GM23338 (cell line): ENCODE results near the gene MEN1. TPM values are rescaled to one million over a fixed set of nuclear protein-coding genes. Genes with fewer than 3 reads are reported as not detected.

ENCODE experiments used
- ATAC-seq: fragments of 200-7000 bp; cut with Tn5 transposase; 3 replicates; pipeline ENCODE4 v1.9.1; 2020
- DNase-seq: peaks from one replicate; pipeline ENCODE4 v3.0.0-alpha.2; 2015; ENCODE audit warnings: low spot score
- H2AFZ ChIP-seq: fragments of 200-600 bp; sonication (generic); 2 replicates; pipeline ENCODE4 v1.8.0; 2016; ENCODE audit warnings: antibody characterized with exemption, mild to moderate bottlenecking, moderate library complexity
- H3F3A ChIP-seq: fragments of 200-600 bp; sonication (generic); replicated peaks from 2 replicates; pipeline ENCODE4 v1.8.0; 2017; ENCODE audit warnings: antibody characterized with exemption, mixed run types, low read depth
- H3K27ac ChIP-seq: fragments of 200-600 bp; sonication (generic); 2 replicates; pipeline ENCODE4 v1.6.1; 2016; ENCODE audit warnings: low read depth
- H3K27me3 ChIP-seq: fragments of 200-600 bp; sonication (generic); 2 replicates; pipeline ENCODE4 v1.8.0; 2016; ENCODE audit warnings: mild to moderate bottlenecking, mixed run types, moderate library complexity; ENCODE audit not compliant: insufficient read depth
- H3K36me3 ChIP-seq: fragments of 200-600 bp; sonication (generic); 2 replicates; pipeline ENCODE4 v1.8.0; 2016; ENCODE audit warnings: mild to moderate bottlenecking; ENCODE audit not compliant: insufficient read depth
- H3K4me1 ChIP-seq: fragments of 200-600 bp; sonication (generic); 2 replicates; pipeline ENCODE4 v1.8.0; 2016; ENCODE audit warnings: mild to moderate bottlenecking, moderate library complexity; ENCODE audit not compliant: insufficient read depth
- H3K4me2 ChIP-seq: fragments of 200-600 bp; sonication (generic); 2 replicates; pipeline ENCODE4 v1.7.1; 2017; ENCODE audit warnings: mixed run types
- H3K4me3 ChIP-seq: fragments of 200-600 bp; sonication (generic); 2 replicates; pipeline ENCODE4 v1.6.1; 2016; ENCODE audit warnings: mixed run types
- H3K79me2 ChIP-seq: fragments of 200-600 bp; sonication (generic); replicated peaks from 2 replicates; pipeline ENCODE4 v1.8.0; 2017; ENCODE audit warnings: mild to moderate bottlenecking; ENCODE audit not compliant: insufficient read depth
- H3K9me2 ChIP-seq: fragments of 200-600 bp; sonication (generic); 2 replicates; pipeline ENCODE4 v1.8.0; 2017; ENCODE audit not compliant: insufficient read depth
- H4K20me1 ChIP-seq: fragments of 200-600 bp; sonication (generic); replicated peaks from 2 replicates; pipeline ENCODE4 v1.8.0; 2017; ENCODE audit warnings: mild to moderate bottlenecking; ENCODE audit not compliant: insufficient read depth
- H3K27ac Mint-ChIP-seq: 2 replicates; pipeline ENCODE4 v1.8.0; 2020; ENCODE audit warnings: inconsistent platforms, mild to moderate bottlenecking, moderate library complexity, mixed read lengths
- H3K27me3 Mint-ChIP-seq: 3 replicates; pipeline ENCODE4 v1.8.0; 2022; ENCODE audit warnings: low read depth, mild to moderate bottlenecking, moderate library complexity, mixed read lengths, inconsistent platforms; ENCODE audit not compliant: insufficient read depth, poor library complexity
- H3K36me3 Mint-ChIP-seq: 3 replicates; pipeline ENCODE4 v1.8.0; 2021; ENCODE audit warnings: low read depth, mild to moderate bottlenecking, inconsistent platforms, moderate library complexity, mixed read lengths
- H3K4me1 Mint-ChIP-seq: 3 replicates; pipeline ENCODE4 v1.8.0; 2020; ENCODE audit warnings: mild to moderate bottlenecking, inconsistent platforms, mixed read lengths
- H3K4me3 Mint-ChIP-seq: 3 replicates; pipeline ENCODE4 v1.8.0; 2021; ENCODE audit warnings: moderate library complexity, mild to moderate bottlenecking, inconsistent platforms, mixed read lengths
- H3K9me3 Mint-ChIP-seq: 3 replicates; pipeline ENCODE4 v1.8.0; 2020; ENCODE audit warnings: moderate library complexity, mild to moderate bottlenecking, inconsistent platforms, mixed read lengths
- CREB1 ChIP-seq: fragments of 250-450 bp; sonication (Bioruptor Pico); IDR thresholded peaks from 2 replicates; pipeline ENCODE4 v1.5.0; 2020; ENCODE audit warnings: low read depth, mild to moderate bottlenecking, moderate library complexity
- CTCF ChIP-seq, 2 experiments: fragments of 200-600 bp in 1 of 2; sonication (generic) in 1 of 2; conservative IDR thresholded peaks; 2 replicates each; pipeline versions ENCODE4 v1.5.1 to v1.6.1; 2016 to 2017; ENCODE audit warnings: antibody characterized with exemption in 2 of 2, low read depth in 2 of 2, mild to moderate bottlenecking in 2 of 2, moderate library complexity in 1 of 2
- ETS1 ChIP-seq: IDR thresholded peaks from 2 replicates; pipeline ENCODE4 v1.6.1; 2016; ENCODE audit warnings: antibody characterized with exemption
- EZH2 ChIP-seq: fragments of 200-600 bp; sonication (generic); IDR thresholded peaks from one replicate; pipeline ENCODE4 v1.8.0; 2017; ENCODE audit warnings: antibody characterized with exemption, mild to moderate bottlenecking, low read depth; ENCODE audit not compliant: unreplicated experiment
- EZH2phosphoT487 ChIP-seq: fragments of 200-600 bp; sonication (generic); IDR thresholded peaks from one replicate; pipeline ENCODE4 v1.8.1; 2018; ENCODE audit warnings: antibody characterized with exemption; ENCODE audit not compliant: unreplicated experiment
- JUNB ChIP-seq: IDR thresholded peaks from one replicate; pipeline ENCODE4 v1.6.1; 2016; ENCODE audit warnings: antibody characterized with exemption; ENCODE audit not compliant: unreplicated experiment
- NANOG ChIP-seq: IDR thresholded peaks from 2 replicates; pipeline ENCODE4 v1.6.1; 2016; ENCODE audit warnings: antibody characterized with exemption, borderline replicate concordance
- POLR2AphosphoS5 ChIP-seq: IDR thresholded peaks from 2 replicates; pipeline ENCODE4 v1.6.1; 2016; ENCODE audit warnings: antibody characterized with exemption, low read depth
- REST ChIP-seq: IDR thresholded peaks from one replicate; pipeline ENCODE4 v1.6.1; 2018; ENCODE audit warnings: antibody characterized with exemption; ENCODE audit not compliant: unreplicated experiment
- STAT1 ChIP-seq: IDR thresholded peaks from one replicate; pipeline ENCODE4 v1.6.1; 2016; ENCODE audit warnings: antibody characterized with exemption; ENCODE audit not compliant: unreplicated experiment
- ZNF114 ChIP-seq: fragments of 250-450 bp; sonication (Bioruptor Pico); IDR thresholded peaks from 2 replicates; pipeline ENCODE4 v1.5.0; 2020; ENCODE audit warnings: mild to moderate bottlenecking, moderate library complexity
- ZNF331 ChIP-seq: fragments of 250-450 bp; sonication (Bioruptor Pico); IDR thresholded peaks from 2 replicates; pipeline ENCODE4 v1.5.0; 2020; ENCODE audit warnings: low read depth, mild to moderate bottlenecking, moderate library complexity
- ZNF462 ChIP-seq: fragments of 250-450 bp; sonication (Bioruptor Pico); IDR thresholded peaks from 2 replicates; pipeline ENCODE4 v1.5.0; 2020; ENCODE audit warnings: mild to moderate bottlenecking, moderate library complexity
- polyA plus RNA-seq: library from polyadenylated mRNA; unstranded; fragments of >200 nt; fragmentation: Nextera tagmentation; extraction: Ambion mirVana; gene quantifications from 2 replicates; pipeline ENCODE4 v1.2.1, GENCODE V29; 2016
- total RNA-seq: library from RNA; depleted of rRNA; stranded (reverse); fragments of >200 nt; shearing (Covaris generic); gene quantifications from 2 replicates; pipeline ENCODE4 v1.2.3, GENCODE V29; 2014

The MEN1 gene
- total and polyA plus RNA-seq, 2 experiments from 2014 or later, result 31.6 to 45.2 TPM

GRCh38 chr11:64796757-64797541 lies 13.4 kb downstream of the MEN1 start:
- no peak for TF ChIP-seq REST
- TF ChIP-seq POLR2AphosphoS5, result no peak
- no peak for TF ChIP-seq ZNF114 (CRISPR knock-in tag)
- no peak for TF ChIP-seq EZH2phosphoT487
- no peak for TF ChIP-seq CTCF (conservative IDR thresholded peaks at IDR 0.05; ENCODE audit: low read depth in 2 of 2)
- no peak for TF ChIP-seq ZNF462 (CRISPR knock-in tag)
- TF ChIP-seq ZNF331 (CRISPR knock-in tag), result no peak
- no peak for TF ChIP-seq JUNB
- TF ChIP-seq CREB1 (CRISPR knock-in tag), result no peak
- no peak for TF ChIP-seq ETS1
- TF ChIP-seq EZH2, result no peak
- TF ChIP-seq NANOG, result no peak
- TF ChIP-seq STAT1, result no peak
- ATAC-seq (no peak), DNase-seq (no peak)
- Mint-ChIP-seq H3K9me3 (no peaks in the 10 kb centered on the region), H3K4me3 (no peak overlapping the region), H3K27me3 (peaks cover 2% of the 10 kb centered on the region), H3K36me3 (no peaks in the 10 kb centered on the region; the same call in 2 of the 3 replicates), H3K27ac (no peak overlapping the region), H3K4me1 (no peaks in the 10 kb centered on the region; the same call in 2 of the 3 replicates)
- no peak overlapping the region for H3K27ac ChIP-seq
- no peaks in the 10 kb centered on the region for H3K36me3 ChIP-seq
- no peak overlapping the region for H2AFZ ChIP-seq
- no peaks in the 10 kb centered on the region for H3F3A ChIP-seq
- H3K9me2 ChIP-seq, result no peaks in the 10 kb centered on the region
- no peaks in the 10 kb centered on the region for H3K27me3 ChIP-seq
- no peak overlapping the region for H3K4me2 ChIP-seq
- H4K20me1 ChIP-seq, result no peaks in the 10 kb centered on the region
- H3K4me3 ChIP-seq, result no peak overlapping the region
- H3K4me1 ChIP-seq, result no peaks in the 10 kb centered on the region; the same call in 1 of the 2 replicates
- no peaks in the 10 kb centered on the region for H3K79me2 ChIP-seq
